C4-2B (cell line): Measurements from ENCODE around the gene TSR3.

ENCODE experiments used
- ZFX ChIP-seq: fragments of 450-650 bp; IDR thresholded peaks from 2 replicates; pipeline ENCODE4 v1.6.1; 2017
- TF ChIP-seq, protein P1 (sequence below): fragments of 450-650 bp; conservative IDR thresholded peaks from 2 replicates; pipeline ENCODE4 v1.5.1; 2017; ENCODE audit warnings: mild to moderate bottlenecking

- TF ChIP-seq, protein P1, sequence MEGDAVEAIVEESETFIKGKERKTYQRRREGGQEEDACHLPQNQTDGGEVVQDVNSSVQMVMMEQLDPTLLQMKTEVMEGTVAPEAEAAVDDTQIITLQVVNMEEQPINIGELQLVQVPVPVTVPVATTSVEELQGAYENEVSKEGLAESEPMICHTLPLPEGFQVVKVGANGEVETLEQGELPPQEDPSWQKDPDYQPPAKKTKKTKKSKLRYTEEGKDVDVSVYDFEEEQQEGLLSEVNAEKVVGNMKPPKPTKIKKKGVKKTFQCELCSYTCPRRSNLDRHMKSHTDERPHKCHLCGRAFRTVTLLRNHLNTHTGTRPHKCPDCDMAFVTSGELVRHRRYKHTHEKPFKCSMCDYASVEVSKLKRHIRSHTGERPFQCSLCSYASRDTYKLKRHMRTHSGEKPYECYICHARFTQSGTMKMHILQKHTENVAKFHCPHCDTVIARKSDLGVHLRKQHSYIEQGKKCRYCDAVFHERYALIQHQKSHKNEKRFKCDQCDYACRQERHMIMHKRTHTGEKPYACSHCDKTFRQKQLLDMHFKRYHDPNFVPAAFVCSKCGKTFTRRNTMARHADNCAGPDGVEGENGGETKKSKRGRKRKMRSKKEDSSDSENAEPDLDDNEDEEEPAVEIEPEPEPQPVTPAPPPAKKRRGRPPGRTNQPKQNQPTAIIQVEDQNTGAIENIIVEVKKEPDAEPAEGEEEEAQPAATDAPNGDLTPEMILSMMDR = no peak
- no peak for TF ChIP-seq ZFX
These were observed 14.2 kb downstream of the TSR3 start for GRCh38 chr16:1337486-1337885.
